Loucy (cell line): ENCODE measurements around the gene FOSB.
A peak's percentile ranks its signal among the peaks of the same experiment; 100 is the strongest.

ENCODE experiments used
- H2AFZ ChIP-seq: fragments of 200-600 bp; sonication (generic); 2 replicates; pipeline ENCODE4 v1.6.0; 2016; ENCODE audit warnings: antibody characterized with exemption, mild to moderate bottlenecking, low read length, moderate library complexity
- H3F3A ChIP-seq: fragments of 200-600 bp; 2 replicates; pipeline ENCODE4 v1.6.0; 2016; ENCODE audit warnings: antibody characterized with exemption, low read depth, mild to moderate bottlenecking
- H3K27me3 ChIP-seq: fragments of 200-600 bp; sonication (generic); 2 replicates; pipeline ENCODE4 v1.6.1; 2014; ENCODE audit warnings: low read length, mild to moderate bottlenecking; ENCODE audit not compliant: insufficient read depth, poor library complexity, severe bottlenecking
- H3K36me3 ChIP-seq: fragments of 200-600 bp; sonication (generic); 2 replicates; pipeline ENCODE4 v1.6.1; 2016; ENCODE audit warnings: low read length; ENCODE audit not compliant: insufficient read depth
- H3K4me1 ChIP-seq: fragments of 200-600 bp; sonication (generic); 2 replicates; pipeline ENCODE4 v1.5.1; 2014; ENCODE audit warnings: low read length, mild to moderate bottlenecking; ENCODE audit not compliant: insufficient read depth, poor library complexity, severe bottlenecking
- H3K4me2 ChIP-seq: fragments of 200-600 bp; sonication (generic); 2 replicates; pipeline ENCODE4 v1.6.0; 2014; ENCODE audit warnings: antibody characterized with exemption, low read length, low read depth, mild to moderate bottlenecking; ENCODE audit not compliant: poor library complexity, severe bottlenecking
- H3K4me3 ChIP-seq: fragments of 200-600 bp; sonication (generic); 2 replicates; pipeline ENCODE4 v1.5.1; 2014; ENCODE audit warnings: low read length, mild to moderate bottlenecking, mixed read lengths; ENCODE audit not compliant: poor library complexity, severe bottlenecking
- H3K79me2 ChIP-seq: fragments of 200-600 bp; sonication (generic); 2 replicates; pipeline ENCODE4 v1.6.1; 2014; ENCODE audit warnings: low read length; ENCODE audit not compliant: insufficient read depth
- H3K9ac ChIP-seq: fragments of 200-600 bp; sonication (generic); 2 replicates; pipeline ENCODE4 v1.6.0; 2014; ENCODE audit warnings: mild to moderate bottlenecking, low read depth, low read length, moderate library complexity; ENCODE audit not compliant: poor library complexity, severe bottlenecking
- H3K9me2 ChIP-seq: fragments of 200-600 bp; sonication (generic); replicated peaks from 2 replicates; pipeline ENCODE4 v1.6.1; 2016; ENCODE audit warnings: low read depth, low read length, mixed read lengths
- H3K9me3 ChIP-seq: fragments of 200-600 bp; sonication (generic); 2 replicates; pipeline ENCODE4 v1.6.1; 2014; ENCODE audit warnings: mild to moderate bottlenecking, antibody characterized with exemption, low read length, low read depth; ENCODE audit not compliant: insufficient read depth
- H4K20me1 ChIP-seq: fragments of 200-600 bp; sonication (generic); 2 replicates; pipeline ENCODE4 v1.6.0; 2014; ENCODE audit warnings: antibody characterized with exemption, low read length, mild to moderate bottlenecking; ENCODE audit not compliant: insufficient read depth, poor library complexity, severe bottlenecking
- EZH2phosphoT487 ChIP-seq: fragments of 200-600 bp; IDR thresholded peaks from 2 replicates; pipeline ENCODE4 v1.6.1; 2018; ENCODE audit warnings: antibody characterized with exemption, mild to moderate bottlenecking, moderate library complexity, borderline replicate concordance
- TF ChIP-seq, protein P1 (sequence below): fragments of 200-600 bp; sonication (generic); conservative IDR thresholded peaks from 2 replicates; pipeline ENCODE4 v1.5.1; 2014; ENCODE audit warnings: mild to moderate bottlenecking, antibody characterized with exemption, low read length

FOSB gene

DNA sequence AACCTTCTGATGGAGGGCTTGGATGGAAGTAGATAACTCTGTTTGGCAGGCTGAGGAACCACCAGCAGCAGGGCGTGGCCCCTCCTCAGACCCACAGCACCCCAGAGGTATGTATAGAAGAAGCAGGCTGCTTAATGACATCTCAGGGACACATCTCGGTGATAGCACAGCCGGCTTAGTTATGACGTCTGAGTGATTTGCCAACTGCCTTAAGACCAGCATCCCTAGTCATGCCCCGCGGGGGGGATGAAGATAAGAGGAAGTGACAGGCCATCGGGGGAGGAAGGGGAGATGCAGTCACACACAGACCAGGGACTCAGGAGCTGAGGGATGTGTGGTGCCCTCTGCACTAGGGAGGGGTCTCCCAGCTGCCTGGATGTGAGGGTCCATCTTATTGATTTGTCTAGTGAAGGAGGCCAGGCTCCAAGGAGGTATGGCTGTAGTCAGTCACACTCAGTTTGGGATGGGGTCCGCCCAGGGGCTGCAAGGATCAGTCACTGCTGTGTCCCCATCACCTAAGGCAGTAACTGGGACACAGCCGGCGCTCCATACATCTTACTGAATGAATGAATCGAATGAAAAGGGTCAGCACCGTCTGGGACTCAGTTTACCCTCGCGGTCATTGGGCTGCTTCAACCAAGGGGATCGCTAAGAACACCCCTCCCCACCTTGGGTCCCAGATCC is 24.9 kb upstream of the FOSB start:
- Histone ChIP-seq H3K9ac (peak overlapping the region; percentile 58), H3K79me2 (no peaks in the 10 kb centered on the region), H3K27me3 (no peaks in the 10 kb centered on the region), H3K9me2 (no peaks in the 10 kb centered on the region), H2AFZ (no peak overlapping the region), H3K4me3 (peak overlapping the region; percentile 73), H3K4me2 (peak overlapping the region; percentile 91), H3F3A (no peaks in the 10 kb centered on the region), H3K4me1 (peaks cover 15% of the 10 kb centered on the region), H3K36me3 (no peaks in the 10 kb centered on the region), H4K20me1 (no peaks in the 10 kb centered on the region), H3K9me3 (no peaks in the 10 kb centered on the region)
- no peak for TF ChIP-seq EZH2phosphoT487
- TF ChIP-seq, protein P1, sequence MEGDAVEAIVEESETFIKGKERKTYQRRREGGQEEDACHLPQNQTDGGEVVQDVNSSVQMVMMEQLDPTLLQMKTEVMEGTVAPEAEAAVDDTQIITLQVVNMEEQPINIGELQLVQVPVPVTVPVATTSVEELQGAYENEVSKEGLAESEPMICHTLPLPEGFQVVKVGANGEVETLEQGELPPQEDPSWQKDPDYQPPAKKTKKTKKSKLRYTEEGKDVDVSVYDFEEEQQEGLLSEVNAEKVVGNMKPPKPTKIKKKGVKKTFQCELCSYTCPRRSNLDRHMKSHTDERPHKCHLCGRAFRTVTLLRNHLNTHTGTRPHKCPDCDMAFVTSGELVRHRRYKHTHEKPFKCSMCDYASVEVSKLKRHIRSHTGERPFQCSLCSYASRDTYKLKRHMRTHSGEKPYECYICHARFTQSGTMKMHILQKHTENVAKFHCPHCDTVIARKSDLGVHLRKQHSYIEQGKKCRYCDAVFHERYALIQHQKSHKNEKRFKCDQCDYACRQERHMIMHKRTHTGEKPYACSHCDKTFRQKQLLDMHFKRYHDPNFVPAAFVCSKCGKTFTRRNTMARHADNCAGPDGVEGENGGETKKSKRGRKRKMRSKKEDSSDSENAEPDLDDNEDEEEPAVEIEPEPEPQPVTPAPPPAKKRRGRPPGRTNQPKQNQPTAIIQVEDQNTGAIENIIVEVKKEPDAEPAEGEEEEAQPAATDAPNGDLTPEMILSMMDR, result no peak

DNA sequence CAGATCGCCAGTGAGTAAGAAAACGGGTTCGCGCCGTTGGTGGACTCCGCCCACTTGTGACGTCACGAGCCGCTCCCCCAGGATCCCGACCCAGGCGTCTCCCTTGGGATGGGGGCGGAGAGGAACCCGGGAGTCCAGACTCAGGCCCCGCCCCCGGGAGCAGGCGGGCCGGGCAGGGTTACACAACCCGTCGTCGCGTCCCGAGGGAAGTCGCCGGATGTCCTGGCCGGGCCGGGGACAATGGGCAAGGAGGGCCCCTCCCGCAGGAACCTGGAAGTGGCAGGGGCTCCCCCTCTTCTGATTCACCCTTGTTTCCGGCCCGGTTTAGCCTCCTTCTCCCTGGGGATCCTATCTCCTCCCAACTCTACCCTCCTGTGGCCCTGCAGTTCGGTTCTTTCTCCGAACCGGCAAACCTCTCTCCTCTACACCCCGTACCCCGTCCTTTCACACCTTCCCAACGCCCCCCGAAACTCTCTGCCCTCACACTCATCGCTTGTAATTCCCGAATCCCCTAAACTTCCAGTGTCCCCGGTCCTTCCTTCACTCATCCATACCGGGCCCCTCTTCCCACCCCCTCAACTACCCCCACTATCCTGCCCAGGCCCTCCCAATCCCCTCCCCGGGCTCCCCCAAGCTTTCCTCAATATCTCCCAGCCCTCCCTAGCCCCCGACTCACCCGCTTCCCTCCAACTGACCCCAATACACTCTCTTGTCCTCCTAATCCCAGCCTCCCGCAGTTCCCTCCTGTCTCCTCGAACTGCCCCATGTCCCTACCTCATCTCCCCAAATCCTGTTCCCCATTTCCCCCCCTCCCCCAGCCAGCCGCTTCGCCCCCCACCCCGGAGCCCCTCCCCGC is 24.1 kb upstream of the FOSB start:
- TF ChIP-seq, protein P1, result no peak
- Histone ChIP-seq H4K20me1 (no peaks in the 10 kb centered on the region), H3K4me2 (peak overlapping the region; percentile 91), H3K36me3 (no peaks in the 10 kb centered on the region), H3K4me3 (peak overlapping the region; percentile 73), H3K9me3 (no peaks in the 10 kb centered on the region), H2AFZ (peak overlapping the region; percentile 58; the same call in 1 of the 2 replicates), H3K9me2 (no peaks in the 10 kb centered on the region), H3K4me1 (peaks cover 15% of the 10 kb centered on the region), H3F3A (no peaks in the 10 kb centered on the region), H3K9ac (peak overlapping the region; percentile 58), H3K79me2 (no peaks in the 10 kb centered on the region), H3K27me3 (no peaks in the 10 kb centered on the region)

DNA sequence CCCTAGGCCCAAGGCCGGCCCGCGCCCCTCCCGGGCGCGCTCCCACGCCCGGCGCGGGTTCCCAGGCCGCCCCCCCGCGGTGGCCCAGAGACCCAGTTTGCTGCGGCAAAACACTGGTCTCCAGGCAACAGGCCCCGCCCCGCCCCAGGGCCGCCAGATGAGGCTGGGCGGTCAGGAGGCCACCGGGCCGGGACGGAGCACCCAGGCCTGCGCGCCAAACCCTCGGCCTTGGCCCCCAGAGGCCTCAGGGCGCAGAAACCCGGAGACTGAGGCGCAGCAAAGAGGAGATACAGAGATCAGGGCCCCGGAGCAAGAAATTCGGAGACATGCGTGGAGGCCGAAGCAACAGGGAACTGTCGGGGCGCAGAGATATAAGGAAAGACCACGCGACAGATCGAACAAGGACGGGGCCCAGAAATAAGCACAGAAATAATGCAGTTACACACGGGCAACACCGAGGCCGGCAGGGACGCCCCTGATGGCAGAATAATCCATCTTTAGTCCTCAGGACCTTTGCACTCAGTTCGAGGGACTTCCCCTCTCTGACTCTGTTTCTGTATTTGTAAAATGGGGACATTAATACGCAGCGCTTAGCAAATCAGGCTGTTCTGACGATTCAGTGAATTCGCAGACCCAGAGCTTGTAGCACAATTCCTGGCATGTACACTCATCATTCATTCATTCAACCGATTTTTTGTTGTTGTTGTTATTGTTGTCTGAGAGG is 23.3 kb upstream of the FOSB start:
- Histone ChIP-seq H4K20me1 (no peaks in the 10 kb centered on the region), H3K4me3 (peak overlapping the region; percentile 73), H3K79me2 (no peaks in the 10 kb centered on the region), H3K9ac (no peak overlapping the region), H3K9me2 (no peaks in the 10 kb centered on the region), H3K4me1 (peaks cover 15% of the 10 kb centered on the region), H2AFZ (0 out of 2 replicates have a peak overlapping the region, but pooled peaks have one; percentile 9), H3K27me3 (no peaks in the 10 kb centered on the region), H3K4me2 (peak overlapping the region; percentile 31), H3K9me3 (no peaks in the 10 kb centered on the region), H3F3A (no peaks in the 10 kb centered on the region), H3K36me3 (no peaks in the 10 kb centered on the region)
- TF ChIP-seq, protein P1, result 0 out of 2 replicates have a peak, but pooled peaks have one; percentile 12
- no peak for TF ChIP-seq EZH2phosphoT487
